Esophagus squamous epithelium (tissue), 4 donors: Measurements from ENCODE around the gene CCDC90B.

Experiments used
- CTCF ChIP-seq, 6 experiments: fragments of 450-650 bp in 4 of 6; fragments of 200-600 bp in 2 of 6; sonication (generic) in 2 of 6; IDR thresholded peaks; one replicate each; pipeline ENCODE4 v1.5.1; 2016 to 2019; ENCODE audit warnings: antibody characterized with exemption in 6 of 6, mild to moderate bottlenecking in 4 of 6, moderate library complexity in 4 of 6
- POLR2A ChIP-seq, 4 donors: fragments of 450-650 bp; IDR thresholded peaks; one replicate each; pipeline ENCODE4 v1.6.1; 2017; ENCODE audit warnings: antibody characterized with exemption in 4 of 4, mild to moderate bottlenecking in 4 of 4, moderate library complexity in 3 of 4

GRCh38 chr11:83318931-83319330, 32.8 kb upstream of the CCDC90B start:
- TF ChIP-seq POLR2A (IDR thresholded peaks at IDR 0.05) (no peak), CTCF (IDR thresholded peaks at IDR 0.05) (no peak)
